SW480 (cell line): ENCODE results near the gene RAB3GAP2.
"Not testable (repeated sequence)": the region's sequence is repeated elsewhere in the genome, so short reads cannot be mapped to it uniquely, and the experiment has no call there.

Source experiments
- DNase-seq: peaks from one replicate; pipeline ENCODE4 v3.0.0-alpha.2; 2016; ENCODE audit warnings: low spot score

RAB3GAP2 gene

GRCh38 chr1:220203816-220204215, 68.4 kb downstream of the RAB3GAP2 start:
- no peak for DNase-seq

- DNase-seq, result no peak
Observed at GRCh38 chr1:220198186-220199005, 73.9 kb downstream of the RAB3GAP2 start.

GRCh38 chr1:220195701-220196100, 76.6 kb downstream of the RAB3GAP2 start:
- DNase-seq, result no peak

- DNase-seq, result peak; percentile 51
Observed at GRCh38 chr1:220189750-220190347, 82.4 kb downstream of the RAB3GAP2 start.

DNA sequence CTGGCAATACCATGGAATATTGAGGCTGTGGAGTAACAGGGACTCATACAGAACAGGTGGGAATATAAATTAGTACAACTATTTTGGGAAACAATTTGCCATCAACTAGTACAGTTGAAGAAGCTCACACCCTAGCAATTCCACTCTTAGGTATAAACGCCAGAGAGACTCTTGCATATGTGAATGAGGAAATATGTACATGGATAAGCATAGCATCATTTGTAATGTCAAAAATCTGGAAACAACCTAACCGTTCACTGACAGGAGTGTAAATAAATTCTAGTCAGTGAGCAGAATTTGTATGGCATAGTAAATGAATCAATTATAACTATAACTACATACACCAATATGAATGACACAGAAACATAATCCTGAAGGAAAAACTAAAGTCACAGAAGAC, 83.7 kb downstream of the RAB3GAP2 start:
- DNase-seq, result no peak

- DNase-seq, result no peak
Observed at GRCh38 chr1:220186752-220187151, 85.5 kb downstream of the RAB3GAP2 start.

- no peak for DNase-seq
Observed at GRCh38 chr1:220184506-220184905, 87.7 kb downstream of the RAB3GAP2 start.

GRCh38 chr1:220182656-220183055, 89.6 kb downstream of the RAB3GAP2 start:
- DNase-seq, result no peak

- DNase-seq, result no peak
Observed at GRCh38 chr1:220182111-220182510, 90.1 kb downstream of the RAB3GAP2 start.

DNA sequence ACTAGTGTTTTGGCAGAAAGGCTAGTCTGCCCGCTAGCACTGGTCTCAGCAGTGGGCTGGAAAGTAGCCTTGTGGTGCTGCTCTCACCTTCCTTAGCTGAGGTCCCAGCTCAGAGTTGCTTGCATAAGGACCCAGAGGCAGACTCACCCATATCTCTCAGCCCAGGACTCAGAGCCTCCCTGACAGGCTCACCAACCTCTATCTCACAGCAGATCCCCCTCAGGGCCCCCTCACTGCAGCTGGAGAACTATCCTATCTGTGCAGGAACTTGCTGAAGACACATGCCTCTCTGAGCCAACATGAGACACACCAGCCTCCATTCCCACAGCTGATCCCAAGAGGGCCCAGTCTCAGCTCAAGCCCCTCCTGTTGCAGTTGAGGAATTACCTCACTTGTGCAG, 95.7 kb downstream of the RAB3GAP2 start:
- DNase-seq, result no peak

DNA sequence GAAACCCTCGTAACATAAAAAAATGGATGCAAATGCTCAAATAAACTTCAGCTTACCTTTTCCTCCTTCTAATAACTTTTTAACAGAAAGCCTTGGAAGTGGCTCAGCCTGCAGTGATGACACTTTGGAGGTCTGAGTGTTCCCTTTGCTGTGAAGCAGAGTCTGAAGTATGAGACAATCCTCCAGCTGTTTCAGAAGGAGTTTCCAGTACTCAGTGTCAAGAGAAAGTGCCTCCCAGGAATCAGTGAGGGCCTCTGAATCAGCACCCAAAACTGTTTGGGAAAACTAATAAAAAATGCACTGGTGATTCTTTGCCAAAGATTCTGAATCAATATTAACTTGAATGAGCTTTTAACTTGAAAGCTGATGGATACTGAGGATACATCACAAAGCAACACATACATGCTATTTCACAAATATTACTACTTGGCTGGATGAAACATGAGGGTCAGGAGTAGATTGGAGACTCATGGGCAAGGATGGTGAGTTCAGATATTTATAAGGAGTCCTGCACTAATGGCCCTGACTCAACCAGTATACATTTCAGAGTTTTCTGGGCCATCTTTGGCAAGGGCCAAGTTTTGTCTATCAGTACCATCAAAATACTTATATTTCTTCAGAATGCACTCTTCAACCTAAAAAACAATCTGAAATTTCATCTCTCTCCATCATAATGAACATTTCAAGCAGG, 101.3 kb downstream of the RAB3GAP2 start:
- no peak for DNase-seq

GRCh38 chr1:220169887-220170286, 102.4 kb downstream of the RAB3GAP2 start:
- not testable (repeated sequence) for DNase-seq

GRCh38 chr1:220166853-220167252, 105.4 kb downstream of the RAB3GAP2 start:
- DNase-seq, result no peak

DNA sequence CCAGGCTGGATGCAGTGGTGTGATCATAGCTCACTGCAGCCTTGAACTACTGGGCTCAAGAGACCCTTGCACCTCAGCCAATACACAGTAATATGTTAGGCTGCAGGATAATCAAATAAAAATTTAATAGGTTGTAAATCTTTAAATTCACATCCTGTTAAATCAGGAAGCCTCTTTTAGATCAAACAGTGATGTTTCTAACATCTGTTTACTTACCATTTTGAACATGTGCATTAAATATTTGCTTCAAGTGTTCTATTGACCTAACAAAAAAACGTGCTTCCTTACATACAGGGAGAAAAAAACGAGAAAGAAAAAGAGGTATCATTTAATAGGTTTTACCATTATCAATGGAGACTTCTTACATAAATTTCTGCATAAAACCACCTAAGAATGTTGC, 107.7 kb downstream of the RAB3GAP2 start:
- DNase-seq, result no peak

DNA sequence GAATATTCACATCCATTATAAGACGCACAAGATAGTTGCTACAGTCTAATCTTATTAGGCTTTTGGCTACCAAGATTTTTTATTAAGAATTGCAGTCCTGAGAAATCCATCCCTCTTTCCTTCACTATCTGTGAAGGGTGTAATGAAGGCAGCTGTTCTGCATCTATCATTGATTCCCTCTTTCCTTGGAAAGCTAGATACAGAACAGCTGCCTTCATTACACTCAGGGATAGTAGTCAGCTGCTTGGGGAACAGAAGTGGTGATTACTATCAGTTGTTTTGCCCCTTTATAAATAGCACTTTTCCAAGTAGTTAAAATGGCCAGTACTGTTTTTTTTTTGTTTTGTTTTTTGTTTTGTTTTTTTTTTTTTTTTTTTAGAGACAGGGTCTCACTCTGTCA, 108.1 kb downstream of the RAB3GAP2 start:
- DNase-seq, result no peak

DNA sequence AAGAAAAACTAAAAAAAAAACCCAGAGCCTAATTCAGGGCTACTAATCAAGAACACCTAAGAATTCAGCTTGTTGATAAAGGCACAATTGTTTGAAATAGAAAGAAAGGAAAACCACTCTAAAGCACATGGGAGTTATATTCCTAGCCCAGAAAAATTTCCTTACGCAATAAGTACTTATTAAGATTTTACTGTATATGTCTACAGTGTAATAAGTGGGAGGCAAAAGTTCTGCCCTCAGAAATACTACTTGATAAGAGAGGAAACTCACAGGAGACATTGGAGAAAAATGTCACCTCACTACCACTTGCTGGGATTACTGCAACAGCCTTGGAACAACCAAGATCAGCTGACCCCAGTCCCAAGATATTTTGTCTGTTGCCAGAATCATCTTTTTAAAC, 112.2 kb downstream of the RAB3GAP2 start:
- no peak for DNase-seq

GRCh38 chr1:220159041-220159440, 113.2 kb downstream of the RAB3GAP2 start:
- DNase-seq, result no peak

GRCh38 chr1:220158530-220158929, 113.7 kb downstream of the RAB3GAP2 start:
- not testable (repeated sequence) for DNase-seq

GRCh38 chr1:220157738-220158137, 114.5 kb downstream of the RAB3GAP2 start:
- DNase-seq, result no peak

GRCh38 chr1:220156620-220157146, 115.6 kb downstream of the RAB3GAP2 start:
- DNase-seq, result no peak

DNA sequence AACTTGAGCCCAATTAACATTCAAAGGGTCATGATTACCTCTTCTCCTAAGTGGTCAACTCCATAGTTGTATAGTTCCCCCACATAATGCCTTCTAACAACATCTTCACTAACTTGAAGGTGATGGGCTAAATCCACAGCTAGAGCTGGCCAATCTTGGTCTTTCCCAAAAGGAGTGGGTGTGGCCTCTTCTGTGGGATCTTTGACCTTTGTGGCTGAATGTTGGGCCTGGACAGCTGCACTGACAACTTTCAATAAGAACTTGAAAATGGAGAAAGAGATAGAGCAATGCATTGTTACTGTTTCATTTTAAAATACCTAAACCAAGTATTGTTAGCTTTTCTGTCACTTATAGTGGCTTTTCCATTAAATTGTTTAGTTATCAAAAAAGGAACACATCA, 119.1 kb downstream of the RAB3GAP2 start:
- DNase-seq, result no peak

DNA sequence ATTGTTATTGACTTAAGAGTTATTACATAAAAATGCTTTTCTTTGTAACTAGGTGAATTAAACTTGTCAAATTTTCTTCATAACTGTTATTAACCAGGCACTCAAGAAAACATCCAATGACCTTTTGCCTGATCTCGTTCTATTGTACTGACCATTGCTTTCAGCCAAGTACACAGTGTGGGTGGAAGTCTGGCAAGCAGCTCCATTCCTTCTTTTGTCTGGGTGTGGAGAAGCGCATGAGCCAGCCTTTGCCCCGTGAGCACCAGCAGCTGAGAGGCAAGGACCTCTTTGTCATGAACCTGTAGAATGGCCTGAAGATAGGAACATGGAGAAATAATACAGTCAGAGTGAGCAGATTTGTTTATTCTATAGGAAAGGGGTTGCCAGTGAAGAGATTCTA, 120.8 kb downstream of the RAB3GAP2 start:
- DNase-seq, result no peak

- no peak for DNase-seq
Observed at GRCh38 chr1:220149742-220150141, 122.5 kb downstream of the RAB3GAP2 start.
